Measurements from ENCODE around the gene RRAS2.

DNA sequence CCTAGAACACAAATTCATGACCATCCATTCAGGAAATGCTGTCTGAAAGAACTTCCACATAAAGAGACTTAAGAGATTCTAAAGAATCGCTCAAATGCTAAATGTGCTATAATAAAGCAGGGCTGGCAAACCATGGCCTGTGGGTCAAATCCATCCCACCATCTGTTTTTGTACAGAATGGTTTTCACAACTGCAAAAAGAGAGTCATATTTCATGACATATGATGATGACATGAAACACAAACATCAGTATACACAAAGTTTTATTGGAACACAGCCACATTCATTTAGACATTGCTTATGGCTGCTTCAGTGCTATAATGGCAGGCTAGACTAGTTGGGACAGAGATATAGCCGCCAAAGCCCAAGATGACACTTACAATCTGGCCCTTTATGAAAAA is 85.1 kb downstream of the RRAS2 start:
- no peak for TF ChIP-seq CTCF (conservative IDR thresholded peaks at IDR 0.05 in 1 of 2, IDR thresholded peaks at IDR 0.05 in 1 of 2; ENCODE audit: extremely low read depth in 1 of 2, insufficient read depth in 1 of 2, low read depth in 1 of 2, low read length in 2 of 2)
- TF ChIP-seq EZH2 (IDR thresholded peaks at IDR 0.05; ENCODE audit: borderline replicate concordance, low read length), result no peak
